DND-41 (cell line): ENCODE data around the gene MCOLN1.

Source experiments
- EZH2 ChIP-seq: IDR thresholded peaks from 3 replicates; pipeline ENCODE4 v1.6.1; 2012; ENCODE audit warnings: borderline replicate concordance, low read depth, mild to moderate bottlenecking, moderate library complexity, low read length, inconsistent platforms; ENCODE audit not compliant: severe bottlenecking
- TF ChIP-seq, protein P1 (sequence below): IDR thresholded peaks from 2 replicates; pipeline ENCODE4 v1.5.1; 2012; ENCODE audit warnings: borderline replicate concordance, low read length, moderate library complexity, mild to moderate bottlenecking; ENCODE audit not compliant: poor library complexity, severe bottlenecking; ENCODE audit errors: extremely low read depth

DNA sequence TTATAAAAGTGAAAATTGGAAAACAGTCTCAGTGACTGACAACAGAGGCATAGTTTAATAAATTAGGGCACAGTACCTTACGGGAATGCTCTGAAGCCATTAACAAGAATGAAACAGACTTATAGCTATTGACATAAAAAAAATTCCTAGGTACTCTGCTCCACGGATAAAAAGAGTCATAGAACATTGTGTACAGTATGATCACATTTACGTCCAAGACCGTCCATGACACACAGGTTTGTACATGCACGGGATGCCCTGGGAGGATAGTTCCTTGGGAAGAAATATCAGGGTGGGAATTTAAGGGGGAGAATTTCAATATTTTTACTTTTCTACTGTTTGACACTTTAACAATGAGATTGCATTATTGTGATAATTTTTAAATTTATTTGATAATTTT is 48.3 kb downstream of the MCOLN1 start:
- TF ChIP-seq, protein P1, sequence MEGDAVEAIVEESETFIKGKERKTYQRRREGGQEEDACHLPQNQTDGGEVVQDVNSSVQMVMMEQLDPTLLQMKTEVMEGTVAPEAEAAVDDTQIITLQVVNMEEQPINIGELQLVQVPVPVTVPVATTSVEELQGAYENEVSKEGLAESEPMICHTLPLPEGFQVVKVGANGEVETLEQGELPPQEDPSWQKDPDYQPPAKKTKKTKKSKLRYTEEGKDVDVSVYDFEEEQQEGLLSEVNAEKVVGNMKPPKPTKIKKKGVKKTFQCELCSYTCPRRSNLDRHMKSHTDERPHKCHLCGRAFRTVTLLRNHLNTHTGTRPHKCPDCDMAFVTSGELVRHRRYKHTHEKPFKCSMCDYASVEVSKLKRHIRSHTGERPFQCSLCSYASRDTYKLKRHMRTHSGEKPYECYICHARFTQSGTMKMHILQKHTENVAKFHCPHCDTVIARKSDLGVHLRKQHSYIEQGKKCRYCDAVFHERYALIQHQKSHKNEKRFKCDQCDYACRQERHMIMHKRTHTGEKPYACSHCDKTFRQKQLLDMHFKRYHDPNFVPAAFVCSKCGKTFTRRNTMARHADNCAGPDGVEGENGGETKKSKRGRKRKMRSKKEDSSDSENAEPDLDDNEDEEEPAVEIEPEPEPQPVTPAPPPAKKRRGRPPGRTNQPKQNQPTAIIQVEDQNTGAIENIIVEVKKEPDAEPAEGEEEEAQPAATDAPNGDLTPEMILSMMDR, result no peak
- TF ChIP-seq EZH2, result no peak
